WTC11 (cell line): ENCODE data around the gene TNP2. TPM values are rescaled to one million over a fixed set of nuclear protein-coding genes. Genes with fewer than 3 reads are reported as not detected.

Experiments used
- ATAC-seq: fragments of 200-7000 bp; cut with Tn5 transposase; 2 replicates; pipeline ENCODE4 v1.10.0; 2021; ENCODE audit warnings: mild to moderate bottlenecking, moderate library complexity
- CTCF ChIA-PET: fragments of 300-600 bp; sonication (Branson Sonifier 250); formaldehyde crosslinking; loops from one replicate; lab custom pipeline; 2021; ENCODE audit warnings: antibody characterized with exemption; lab: Charles Lee
- POLR2A ChIA-PET: fragments of 350-600 bp; sonication (Branson Sonifier 250); formaldehyde crosslinking; loops from one replicate; lab custom pipeline; 2021; ENCODE audit warnings: antibody characterized with exemption; lab: Charles Lee
- DNase-seq: peaks from one replicate; pipeline ENCODE4 v3.0.0; 2021; ENCODE audit warnings: low spot score
- H3K27ac Mint-ChIP-seq: 2 replicates; pipeline ENCODE4 v1.8.0; 2021; ENCODE audit warnings: mixed read lengths
- H3K27me3 Mint-ChIP-seq: 2 replicates; pipeline ENCODE4 v1.8.0; 2021; ENCODE audit warnings: low read depth, mild to moderate bottlenecking, moderate library complexity, mixed read lengths
- H3K36me3 Mint-ChIP-seq: 2 replicates; pipeline ENCODE4 v1.8.0; 2021; ENCODE audit warnings: mixed read lengths
- H3K4me1 Mint-ChIP-seq: 2 replicates; pipeline ENCODE4 v1.8.0; 2022; ENCODE audit warnings: mixed read lengths
- H3K4me3 Mint-ChIP-seq: 2 replicates; pipeline ENCODE4 v1.8.0; 2021; ENCODE audit warnings: mild to moderate bottlenecking, moderate library complexity, mixed read lengths
- H3K9me3 Mint-ChIP-seq: 2 replicates; pipeline ENCODE4 v1.8.0; 2021; ENCODE audit warnings: mixed read lengths
- ELF4 ChIP-seq: sonication (generic); formaldehyde crosslinking; IDR thresholded peaks from 2 replicates; pipeline ENCODE4 v1.8.1; 2022; ENCODE audit warnings: low read depth, mild to moderate bottlenecking, moderate library complexity, missing genetic modification reagents
- FOXP1 ChIP-seq: sonication (generic); formaldehyde crosslinking; IDR thresholded peaks from 2 replicates; pipeline ENCODE4 v1.8.0; 2022; ENCODE audit warnings: missing genetic modification reagents, mild to moderate bottlenecking, moderate library complexity, borderline replicate concordance
- GABPB1 ChIP-seq: sonication (generic); formaldehyde crosslinking; IDR thresholded peaks from 2 replicates; pipeline ENCODE4 v1.8.1; 2023; ENCODE audit warnings: mild to moderate bottlenecking, missing genetic modification reagents
- JAZF1 ChIP-seq: fragments of 250-450 bp; sonication (Bioruptor Pico); IDR thresholded peaks from 2 replicates; pipeline ENCODE4 v1.9.0; 2021; ENCODE audit warnings: moderate library complexity, mild to moderate bottlenecking, inconsistent platforms
- MXD4 ChIP-seq: fragments of 250-450 bp; sonication (Bioruptor Pico); IDR thresholded peaks from 2 replicates; pipeline ENCODE4 v1.8.0; 2021; ENCODE audit warnings: mild to moderate bottlenecking, moderate library complexity, borderline replicate concordance
- NFATC4 ChIP-seq: fragments of 250-450 bp; sonication (Bioruptor Pico); IDR thresholded peaks from 2 replicates; pipeline ENCODE4 v1.9.0; 2021; ENCODE audit warnings: mild to moderate bottlenecking
- NFE2L1 ChIP-seq: sonication (generic); formaldehyde crosslinking; IDR thresholded peaks from 2 replicates; pipeline ENCODE4 v1.8.1; 2023; ENCODE audit warnings: missing genetic modification reagents
- SMAD4 ChIP-seq: sonication (generic); formaldehyde crosslinking; IDR thresholded peaks from 2 replicates; pipeline ENCODE4 v1.8.0; 2022; ENCODE audit warnings: mild to moderate bottlenecking, missing genetic modification reagents
- ZNF121 ChIP-seq: sonication (generic); formaldehyde crosslinking; IDR thresholded peaks from 2 replicates; pipeline ENCODE4 v1.8.0; 2023; ENCODE audit warnings: missing genetic modification reagents
- ZNF138 ChIP-seq: sonication (generic); formaldehyde crosslinking; conservative IDR thresholded peaks from 2 replicates; pipeline ENCODE4 v1.8.1; 2022; ENCODE audit warnings: mild to moderate bottlenecking, moderate library complexity, missing genetic modification reagents
- ZNF232 ChIP-seq: sonication (generic); formaldehyde crosslinking; IDR thresholded peaks from 2 replicates; pipeline ENCODE4 v1.8.0; 2022; ENCODE audit warnings: mild to moderate bottlenecking, missing genetic modification reagents
- ZNF396 ChIP-seq: fragments of 250-450 bp; sonication (Bioruptor Pico); IDR thresholded peaks from 2 replicates; pipeline ENCODE4 v1.8.0; 2021; ENCODE audit warnings: mild to moderate bottlenecking, moderate library complexity, borderline replicate concordance
- ZNF423 ChIP-seq: fragments of 250-450 bp; sonication (Bioruptor Pico); IDR thresholded peaks from 2 replicates; pipeline ENCODE4 v2.1.2; 2022; ENCODE audit warnings: mild to moderate bottlenecking, moderate library complexity
- total RNA-seq: library from RNA; stranded (reverse); gene quantifications from 3 replicates; pipeline ENCODE4 v1.2.3, GENCODE V29; 2021
- TF ChIP-seq, protein P1 (sequence below): sonication (generic); formaldehyde crosslinking; IDR thresholded peaks from 2 replicates; pipeline ENCODE4 v1.8.1; 2022; ENCODE audit warnings: low read depth, missing genetic modification reagents, borderline replicate concordance
- TF ChIP-seq, protein P2 (sequence below): fragments of 250-450 bp; sonication (Bioruptor Pico); IDR thresholded peaks from 2 replicates; pipeline ENCODE4 v1.9.0; 2021; ENCODE audit warnings: mild to moderate bottlenecking
- TF ChIP-seq, protein P3 (sequence below): sonication (generic); formaldehyde crosslinking; IDR thresholded peaks from 2 replicates; pipeline ENCODE4 v1.8.0; 2023; ENCODE audit warnings: missing genetic modification reagents
- TF ChIP-seq, protein P4 (sequence below): sonication (generic); formaldehyde crosslinking; IDR thresholded peaks from 2 replicates; pipeline ENCODE4 v1.8.0; 2022; ENCODE audit warnings: mild to moderate bottlenecking, missing genetic modification reagents
- TF ChIP-seq, protein P5 (sequence below): sonication (generic); formaldehyde crosslinking; IDR thresholded peaks from 2 replicates; pipeline ENCODE4 v1.8.1; 2023; ENCODE audit warnings: mild to moderate bottlenecking, missing genetic modification reagents
- TF ChIP-seq, protein P6 (sequence below): sonication (generic); formaldehyde crosslinking; IDR thresholded peaks from 2 replicates; pipeline ENCODE4 v1.8.0; 2022; ENCODE audit warnings: mild to moderate bottlenecking, missing genetic modification reagents
- TF ChIP-seq, protein P7 (sequence below): sonication (generic); formaldehyde crosslinking; IDR thresholded peaks from 2 replicates; pipeline ENCODE4 v1.8.1; 2022; ENCODE audit warnings: low read depth, mild to moderate bottlenecking, moderate library complexity, missing genetic modification reagents, borderline replicate concordance
- TF ChIP-seq, protein P8 (sequence below): fragments of 250-450 bp; sonication (Bioruptor Pico); IDR thresholded peaks from 2 replicates; pipeline ENCODE4 v1.9.0; 2021; ENCODE audit warnings: mild to moderate bottlenecking

TNP2 gene
- total RNA-seq, 1 experiment from 2014 or later: not detected

DNA sequence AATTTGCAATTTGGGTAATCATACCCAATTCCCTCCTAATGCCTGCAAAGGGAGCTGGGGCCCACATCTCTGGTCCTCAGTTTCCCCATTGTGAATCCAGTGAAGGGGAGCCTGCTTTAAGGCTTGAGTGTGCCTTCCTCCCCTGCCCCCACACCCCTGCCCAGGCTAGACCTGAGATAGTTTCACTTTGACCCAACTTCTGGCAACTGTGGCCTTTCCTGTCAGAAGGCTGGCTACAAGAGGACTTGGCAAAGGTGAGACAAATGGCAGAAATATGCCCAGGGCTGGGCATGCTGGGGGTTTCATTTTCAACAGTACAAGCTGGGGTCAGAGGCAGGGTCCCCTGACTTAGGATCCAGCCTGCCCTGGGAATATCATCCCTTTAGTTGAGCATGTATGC, 23.1 kb downstream of the TNP2 start:
- Mint-ChIP-seq H3K4me1 (peaks cover 9% of the 10 kb centered on the region), H3K36me3 (no peaks in the 10 kb centered on the region), H3K27me3 (no peaks in the 10 kb centered on the region), H3K4me3 (no peak overlapping the region), H3K9me3 (no peaks in the 10 kb centered on the region), H3K27ac (no peak overlapping the region)
- ATAC-seq: no peak
- DNase-seq: no peak
- POLR2A ChIA-PET: interaction anchor here (0.7 kb wide), 1 partner anchor 16 kb away, joined by 3 read pairs; no protein-coding TSS in a partner anchor
- CTCF ChIA-PET: interaction anchor here (1.2 to 2.7 kb wide), 3 partner anchors 9 to 126 kb away, joined by 4 to 16 read pairs (median 7); partner anchors contain the start of gene SOCS1
- TF ChIP-seq, protein P1, sequence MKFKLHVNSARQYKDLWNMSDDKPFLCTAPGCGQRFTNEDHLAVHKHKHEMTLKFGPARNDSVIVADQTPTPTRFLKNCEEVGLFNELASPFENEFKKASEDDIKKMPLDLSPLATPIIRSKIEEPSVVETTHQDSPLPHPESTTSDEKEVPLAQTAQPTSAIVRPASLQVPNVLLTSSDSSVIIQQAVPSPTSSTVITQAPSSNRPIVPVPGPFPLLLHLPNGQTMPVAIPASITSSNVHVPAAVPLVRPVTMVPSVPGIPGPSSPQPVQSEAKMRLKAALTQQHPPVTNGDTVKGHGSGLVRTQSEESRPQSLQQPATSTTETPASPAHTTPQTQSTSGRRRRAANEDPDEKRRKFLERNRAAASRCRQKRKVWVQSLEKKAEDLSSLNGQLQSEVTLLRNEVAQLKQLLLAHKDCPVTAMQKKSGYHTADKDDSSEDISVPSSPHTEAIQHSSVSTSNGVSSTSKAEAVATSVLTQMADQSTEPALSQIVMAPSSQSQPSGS (CRISPR knock-in tag): no peak
- TF ChIP-seq MXD4 (no peak), NFE2L1 (CRISPR knock-in tag) (no peak), JAZF1 (no peak), ELF4 (no peak), ZNF423 (CRISPR knock-in tag) (no peak), ZNF138 (CRISPR knock-in tag) (no peak), SMAD4 (CRISPR knock-in tag) (no peak), ZNF232 (CRISPR knock-in tag) (no peak), ZNF396 (CRISPR knock-in tag) (no peak), ZNF121 (CRISPR knock-in tag) (no peak)
- TF ChIP-seq, protein P2, sequence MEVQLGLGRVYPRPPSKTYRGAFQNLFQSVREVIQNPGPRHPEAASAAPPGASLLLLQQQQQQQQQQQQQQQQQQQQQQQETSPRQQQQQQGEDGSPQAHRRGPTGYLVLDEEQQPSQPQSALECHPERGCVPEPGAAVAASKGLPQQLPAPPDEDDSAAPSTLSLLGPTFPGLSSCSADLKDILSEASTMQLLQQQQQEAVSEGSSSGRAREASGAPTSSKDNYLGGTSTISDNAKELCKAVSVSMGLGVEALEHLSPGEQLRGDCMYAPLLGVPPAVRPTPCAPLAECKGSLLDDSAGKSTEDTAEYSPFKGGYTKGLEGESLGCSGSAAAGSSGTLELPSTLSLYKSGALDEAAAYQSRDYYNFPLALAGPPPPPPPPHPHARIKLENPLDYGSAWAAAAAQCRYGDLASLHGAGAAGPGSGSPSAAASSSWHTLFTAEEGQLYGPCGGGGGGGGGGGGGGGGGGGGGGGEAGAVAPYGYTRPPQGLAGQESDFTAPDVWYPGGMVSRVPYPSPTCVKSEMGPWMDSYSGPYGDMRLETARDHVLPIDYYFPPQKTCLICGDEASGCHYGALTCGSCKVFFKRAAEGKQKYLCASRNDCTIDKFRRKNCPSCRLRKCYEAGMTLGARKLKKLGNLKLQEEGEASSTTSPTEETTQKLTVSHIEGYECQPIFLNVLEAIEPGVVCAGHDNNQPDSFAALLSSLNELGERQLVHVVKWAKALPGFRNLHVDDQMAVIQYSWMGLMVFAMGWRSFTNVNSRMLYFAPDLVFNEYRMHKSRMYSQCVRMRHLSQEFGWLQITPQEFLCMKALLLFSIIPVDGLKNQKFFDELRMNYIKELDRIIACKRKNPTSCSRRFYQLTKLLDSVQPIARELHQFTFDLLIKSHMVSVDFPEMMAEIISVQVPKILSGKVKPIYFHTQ (CRISPR knock-in tag): no peak
- TF ChIP-seq, protein P3, sequence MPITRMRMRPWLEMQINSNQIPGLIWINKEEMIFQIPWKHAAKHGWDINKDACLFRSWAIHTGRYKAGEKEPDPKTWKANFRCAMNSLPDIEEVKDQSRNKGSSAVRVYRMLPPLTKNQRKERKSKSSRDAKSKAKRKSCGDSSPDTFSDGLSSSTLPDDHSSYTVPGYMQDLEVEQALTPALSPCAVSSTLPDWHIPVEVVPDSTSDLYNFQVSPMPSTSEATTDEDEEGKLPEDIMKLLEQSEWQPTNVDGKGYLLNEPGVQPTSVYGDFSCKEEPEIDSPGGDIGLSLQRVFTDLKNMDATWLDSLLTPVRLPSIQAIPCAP (CRISPR knock-in tag): no peak
- TF ChIP-seq, protein P4, sequence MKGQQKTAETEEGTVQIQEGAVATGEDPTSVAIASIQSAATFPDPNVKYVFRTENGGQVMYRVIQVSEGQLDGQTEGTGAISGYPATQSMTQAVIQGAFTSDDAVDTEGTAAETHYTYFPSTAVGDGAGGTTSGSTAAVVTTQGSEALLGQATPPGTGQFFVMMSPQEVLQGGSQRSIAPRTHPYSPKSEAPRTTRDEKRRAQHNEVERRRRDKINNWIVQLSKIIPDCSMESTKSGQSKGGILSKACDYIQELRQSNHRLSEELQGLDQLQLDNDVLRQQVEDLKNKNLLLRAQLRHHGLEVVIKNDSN (CRISPR knock-in tag): no peak
- TF ChIP-seq, protein P5, sequence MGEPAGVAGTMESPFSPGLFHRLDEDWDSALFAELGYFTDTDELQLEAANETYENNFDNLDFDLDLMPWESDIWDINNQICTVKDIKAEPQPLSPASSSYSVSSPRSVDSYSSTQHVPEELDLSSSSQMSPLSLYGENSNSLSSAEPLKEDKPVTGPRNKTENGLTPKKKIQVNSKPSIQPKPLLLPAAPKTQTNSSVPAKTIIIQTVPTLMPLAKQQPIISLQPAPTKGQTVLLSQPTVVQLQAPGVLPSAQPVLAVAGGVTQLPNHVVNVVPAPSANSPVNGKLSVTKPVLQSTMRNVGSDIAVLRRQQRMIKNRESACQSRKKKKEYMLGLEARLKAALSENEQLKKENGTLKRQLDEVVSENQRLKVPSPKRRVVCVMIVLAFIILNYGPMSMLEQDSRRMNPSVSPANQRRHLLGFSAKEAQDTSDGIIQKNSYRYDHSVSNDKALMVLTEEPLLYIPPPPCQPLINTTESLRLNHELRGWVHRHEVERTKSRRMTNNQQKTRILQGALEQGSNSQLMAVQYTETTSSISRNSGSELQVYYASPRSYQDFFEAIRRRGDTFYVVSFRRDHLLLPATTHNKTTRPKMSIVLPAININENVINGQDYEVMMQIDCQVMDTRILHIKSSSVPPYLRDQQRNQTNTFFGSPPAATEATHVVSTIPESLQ (CRISPR knock-in tag): no peak

DNA sequence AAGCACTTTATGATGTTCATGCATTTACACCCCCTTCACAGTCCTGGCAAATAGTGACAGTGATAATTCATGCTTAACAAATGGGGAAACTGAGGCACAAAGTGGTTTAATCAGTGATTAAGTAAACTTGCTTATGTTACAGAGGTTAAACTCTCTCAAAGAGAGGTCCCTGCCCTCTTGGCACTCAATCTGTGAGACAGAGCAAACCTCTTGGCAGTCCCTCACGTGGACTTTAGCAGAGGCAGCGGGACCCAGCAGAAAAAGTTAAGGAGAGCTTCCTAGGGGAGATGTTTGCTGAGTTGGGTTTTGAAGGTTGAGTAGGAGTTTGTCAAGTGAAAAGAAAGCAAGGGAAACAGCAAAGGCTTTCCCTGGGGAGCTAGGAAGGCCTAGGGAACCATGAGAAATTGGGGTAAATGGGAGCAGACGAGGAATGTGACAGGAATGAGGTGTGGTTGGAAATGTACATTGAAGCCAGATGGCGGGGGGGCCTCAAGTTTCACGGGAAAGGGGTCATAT, 23.8 kb downstream of the TNP2 start:
- DNase-seq (no peak), ATAC-seq (no peak)
- no peaks in the 10 kb centered on the region for H3K36me3 Mint-ChIP-seq
- peaks cover 9% of the 10 kb centered on the region for H3K4me1 Mint-ChIP-seq
- H3K4me3 Mint-ChIP-seq: no peak overlapping the region
- CTCF ChIA-PET: interaction anchor here (1.2 to 2.1 kb wide), 2 partner anchors 10 to 62 kb away, joined by 4 to 7 read pairs; partner anchors contain the start of gene SOCS1
- POLR2A ChIA-PET: interaction anchor here (0.7 kb wide), 1 partner anchor 16 kb away, joined by 3 read pairs; no protein-coding TSS in a partner anchor
- no peak overlapping the region for H3K27ac Mint-ChIP-seq
- H3K9me3 Mint-ChIP-seq: no peaks in the 10 kb centered on the region
- no peaks in the 10 kb centered on the region for H3K27me3 Mint-ChIP-seq
- TF ChIP-seq, protein P6, sequence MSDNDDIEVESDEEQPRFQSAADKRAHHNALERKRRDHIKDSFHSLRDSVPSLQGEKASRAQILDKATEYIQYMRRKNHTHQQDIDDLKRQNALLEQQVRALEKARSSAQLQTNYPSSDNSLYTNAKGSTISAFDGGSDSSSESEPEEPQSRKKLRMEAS (CRISPR knock-in tag): no peak
- TF ChIP-seq FOXP1 (CRISPR knock-in tag): no peak
- no peak for TF ChIP-seq GABPB1 (CRISPR knock-in tag)
- TF ChIP-seq, protein P7, sequence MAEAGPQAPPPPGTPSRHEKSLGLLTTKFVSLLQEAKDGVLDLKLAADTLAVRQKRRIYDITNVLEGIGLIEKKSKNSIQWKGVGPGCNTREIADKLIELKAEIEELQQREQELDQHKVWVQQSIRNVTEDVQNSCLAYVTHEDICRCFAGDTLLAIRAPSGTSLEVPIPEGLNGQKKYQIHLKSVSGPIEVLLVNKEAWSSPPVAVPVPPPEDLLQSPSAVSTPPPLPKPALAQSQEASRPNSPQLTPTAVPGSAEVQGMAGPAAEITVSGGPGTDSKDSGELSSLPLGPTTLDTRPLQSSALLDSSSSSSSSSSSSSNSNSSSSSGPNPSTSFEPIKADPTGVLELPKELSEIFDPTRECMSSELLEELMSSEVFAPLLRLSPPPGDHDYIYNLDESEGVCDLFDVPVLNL (CRISPR knock-in tag): no peak
- TF ChIP-seq NFATC4 (CRISPR knock-in tag): no peak
- TF ChIP-seq ZNF121 (CRISPR knock-in tag): no peak
- TF ChIP-seq, protein P8, sequence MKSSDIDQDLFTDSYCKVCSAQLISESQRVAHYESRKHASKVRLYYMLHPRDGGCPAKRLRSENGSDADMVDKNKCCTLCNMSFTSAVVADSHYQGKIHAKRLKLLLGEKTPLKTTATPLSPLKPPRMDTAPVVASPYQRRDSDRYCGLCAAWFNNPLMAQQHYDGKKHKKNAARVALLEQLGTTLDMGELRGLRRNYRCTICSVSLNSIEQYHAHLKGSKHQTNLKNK: no peak
- TF ChIP-seq, protein P5 (CRISPR knock-in tag): no peak
